ENCODE measurements around the gene CEL.
"Not testable (repeated sequence)": the region's sequence is repeated elsewhere in the genome, so short reads cannot be mapped to it uniquely, and the experiment has no call there.

The CEL gene

GRCh38 chr9:133081957-133082644 is 20.3 kb downstream of the CEL start:
- DNase-seq = not testable (repeated sequence)

- not testable (repeated sequence) for DNase-seq
Observed at GRCh38 chr9:133083688-133084087, 21.9 kb downstream of the CEL start.

GRCh38 chr9:133086212-133086860 is 24.6 kb downstream of the CEL start:
- not testable (repeated sequence) for DNase-seq

- DNase-seq = no peak
Observed at GRCh38 chr9:133086894-133087293, 25.1 kb downstream of the CEL start.

- DNase-seq = no peak
Observed at GRCh38 chr9:133087429-133088145, 25.8 kb downstream of the CEL start.

- DNase-seq = no peak
Observed at GRCh38 chr9:133088146-133088750, 26.5 kb downstream of the CEL start.

- DNase-seq = no peak
Observed at GRCh38 chr9:133088756-133089155, 27.0 kb downstream of the CEL start.

GRCh38 chr9:133089271-133089671 is 27.5 kb downstream of the CEL start:
- no peak for DNase-seq

GRCh38 chr9:133090187-133090586 is 28.4 kb downstream of the CEL start:
- no peak for DNase-seq

GRCh38 chr9:133090752-133091385 is 29.1 kb downstream of the CEL start:
- no peak for DNase-seq

GRCh38 chr9:133094351-133094750 is 32.6 kb downstream of the CEL start:
- not testable (repeated sequence) for DNase-seq

GRCh38 chr9:133094842-133095393 is 33.1 kb downstream of the CEL start:
- DNase-seq = no peak

- DNase-seq = no peak
Observed at GRCh38 chr9:133098104-133098754, 36.4 kb downstream of the CEL start.

- DNase-seq = no peak
Observed at GRCh38 chr9:133098871-133099270, 37.1 kb downstream of the CEL start.

GRCh38 chr9:133099726-133100505 is 38.1 kb downstream of the CEL start:
- no peak for DNase-seq

- DNase-seq = no peak
Observed at GRCh38 chr9:133100506-133101355, 39.0 kb downstream of the CEL start.

- DNase-seq = no peak
Observed at GRCh38 chr9:133101356-133102189, 39.8 kb downstream of the CEL start.

All from nucleus accumbens (tissue), 56 donors.